HG03060 (cell line): Measurements from ENCODE around the gene GXYLT1.
"Not testable (repeated sequence)": the region's sequence is repeated elsewhere in the genome, so short reads cannot be mapped to it uniquely, and the experiment has no call there.

ENCODE experiments used
- ATAC-seq: cut with Tn5 transposase; IDR thresholded peaks from one replicate; pipeline ENCODE4 v1.9.1; 2021; ENCODE audit warnings: low read depth, moderate number of reproducible peaks; ENCODE audit not compliant: unreplicated experiment

GXYLT1 gene

DNA sequence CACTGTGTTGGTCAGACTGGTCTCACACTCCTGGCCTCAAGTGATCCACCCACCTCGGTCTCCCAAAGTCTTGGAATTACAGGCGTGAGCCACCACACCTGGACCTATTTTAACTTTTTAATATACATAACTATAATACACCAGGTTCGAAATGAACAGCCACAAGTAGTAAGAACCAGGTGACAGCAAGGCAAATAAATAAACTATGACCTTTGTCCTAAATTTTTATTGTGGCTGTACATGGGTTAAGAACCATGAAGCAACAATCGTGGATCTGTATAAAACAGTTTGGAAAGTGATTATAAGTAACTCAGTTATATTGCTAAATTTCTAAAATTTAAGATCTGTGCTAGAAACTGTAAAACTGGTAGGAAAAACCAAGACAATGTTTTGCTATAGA lies 41.5 kb downstream of the GXYLT1 start:
- no peak for ATAC-seq

DNA sequence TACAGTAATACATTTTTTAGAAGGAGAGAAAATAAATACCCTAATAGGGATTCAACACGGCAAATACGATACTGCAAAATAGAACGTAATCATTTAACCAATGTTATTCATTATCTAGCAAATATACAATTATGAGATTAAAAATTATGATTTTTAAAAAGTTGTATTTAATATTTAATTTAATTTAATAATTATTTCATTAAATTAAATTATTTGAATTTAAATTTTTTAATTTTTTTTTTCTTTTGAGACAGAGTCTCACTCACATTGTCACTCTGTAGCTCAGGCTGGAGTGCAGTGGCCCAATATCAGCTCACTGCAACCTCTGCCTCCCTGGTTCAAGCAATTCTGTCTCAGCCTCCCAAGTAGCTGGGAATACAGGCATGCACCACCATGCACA lies 42.0 kb downstream of the GXYLT1 start:
- no peak for ATAC-seq

DNA sequence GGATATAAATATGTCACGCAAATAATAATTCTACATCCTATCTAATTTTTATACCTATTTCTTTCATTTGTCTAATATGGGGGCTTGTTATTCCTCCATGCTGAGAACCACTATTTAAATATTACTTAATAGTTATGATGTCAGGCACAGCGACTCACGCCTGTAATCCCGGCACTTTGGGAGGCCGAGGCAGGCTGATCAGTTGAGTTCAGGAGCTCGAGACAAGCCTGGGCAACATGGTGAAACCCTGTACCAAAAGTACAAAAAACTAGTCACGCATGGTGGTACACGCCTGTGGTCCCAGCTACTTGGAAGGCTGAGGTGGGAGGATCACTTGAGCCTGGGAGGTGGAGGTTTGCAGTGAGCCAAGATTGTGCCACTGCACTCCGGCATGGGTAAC lies 45.2 kb downstream of the GXYLT1 start:
- ATAC-seq, result no peak

DNA sequence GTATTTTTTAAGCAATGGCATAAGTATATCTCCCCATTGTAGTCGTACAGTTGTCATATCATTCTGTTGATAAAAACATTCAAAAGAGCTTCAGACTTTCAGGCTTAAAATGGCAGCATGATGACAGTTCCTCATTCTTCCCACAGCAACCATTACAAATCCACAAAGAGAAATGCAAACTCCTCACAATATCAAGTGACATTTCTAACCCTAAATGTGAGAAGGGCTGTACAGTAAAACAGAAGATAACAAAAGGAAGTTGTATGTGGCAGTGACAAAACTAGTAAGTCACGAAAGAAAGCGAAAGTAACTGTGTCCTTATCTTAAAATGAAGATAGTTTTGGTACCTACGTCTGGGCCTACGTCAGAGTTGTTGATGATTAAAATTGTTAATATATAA lies 46.7 kb downstream of the GXYLT1 start:
- peak; percentile 79 for ATAC-seq

DNA sequence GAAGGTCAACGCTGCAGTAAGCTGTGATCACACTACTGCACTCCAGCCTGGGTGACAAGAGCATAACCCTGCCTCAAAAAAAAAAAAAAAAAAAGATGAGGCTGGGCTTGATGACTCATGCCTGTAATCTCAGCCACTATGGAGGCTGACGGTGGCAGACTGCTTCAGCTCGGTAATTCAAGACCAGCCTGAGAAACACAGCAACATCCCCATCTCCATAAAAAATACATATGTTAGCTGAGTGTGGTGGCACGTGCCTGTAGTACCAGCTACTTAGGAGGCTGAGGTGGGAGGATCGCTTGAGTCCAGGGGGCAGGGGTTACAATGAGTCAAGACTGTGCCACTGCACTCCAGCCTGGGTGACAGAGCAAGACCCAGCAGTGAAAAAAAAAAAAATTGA lies 50.4 kb downstream of the GXYLT1 start:
- ATAC-seq, result no peak

DNA sequence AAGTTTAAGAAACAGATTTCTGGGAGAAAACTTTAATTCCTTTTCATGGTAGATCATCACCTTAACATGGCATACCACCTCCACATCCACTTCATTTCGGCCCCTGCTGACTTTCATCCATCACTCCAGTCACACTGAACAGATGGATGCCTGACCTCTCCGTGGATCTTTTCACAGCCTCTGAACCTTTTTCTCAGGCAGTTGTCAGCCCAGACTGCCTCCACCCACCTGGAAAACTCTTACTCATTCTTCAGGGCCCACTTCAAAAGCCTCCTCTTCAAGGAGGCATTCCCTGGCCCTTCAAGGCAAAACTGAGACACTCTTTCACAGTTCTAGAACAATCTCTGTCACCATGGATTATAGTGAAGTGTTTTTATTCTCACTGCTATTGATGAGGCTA lies 52.9 kb downstream of the GXYLT1 start:
- ATAC-seq, result no peak

DNA sequence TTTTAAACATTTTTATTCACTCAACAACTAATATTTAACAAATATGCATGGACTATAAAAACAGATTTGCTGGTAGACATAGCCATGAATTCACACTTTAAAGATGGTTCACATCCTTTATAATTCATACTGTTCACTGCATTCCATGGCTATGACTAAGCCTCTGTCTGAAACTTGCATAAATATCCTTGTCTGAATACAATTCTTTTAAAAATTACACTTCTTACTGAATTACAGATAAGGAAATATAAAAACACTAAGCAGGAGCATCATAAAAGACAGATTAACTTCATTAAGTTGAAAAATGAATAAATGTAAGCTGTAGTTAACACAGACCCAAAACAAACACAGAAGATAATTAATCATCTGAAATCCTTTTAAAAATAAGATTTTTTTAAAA lies 53.8 kb downstream of the GXYLT1 start:
- ATAC-seq, result no peak

DNA sequence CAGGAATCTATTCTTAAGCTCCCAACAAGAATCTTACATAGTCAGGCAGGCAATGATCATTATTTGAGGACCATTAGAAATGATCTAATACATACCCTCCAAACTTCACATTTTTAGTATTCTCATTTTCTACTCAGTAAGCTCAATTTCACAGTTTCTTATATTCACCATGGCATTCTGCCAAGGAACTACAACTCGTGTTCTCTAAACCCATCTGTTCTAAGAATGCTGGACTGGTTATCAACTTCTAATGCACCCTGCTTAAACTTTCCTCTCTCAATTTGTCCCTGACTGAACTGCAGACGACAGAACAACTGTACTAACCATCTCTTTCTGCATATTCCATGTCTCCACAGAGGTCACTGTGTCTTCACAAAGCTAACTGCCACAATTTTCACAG lies 58.6 kb downstream of the GXYLT1 start:
- ATAC-seq, result no peak

DNA sequence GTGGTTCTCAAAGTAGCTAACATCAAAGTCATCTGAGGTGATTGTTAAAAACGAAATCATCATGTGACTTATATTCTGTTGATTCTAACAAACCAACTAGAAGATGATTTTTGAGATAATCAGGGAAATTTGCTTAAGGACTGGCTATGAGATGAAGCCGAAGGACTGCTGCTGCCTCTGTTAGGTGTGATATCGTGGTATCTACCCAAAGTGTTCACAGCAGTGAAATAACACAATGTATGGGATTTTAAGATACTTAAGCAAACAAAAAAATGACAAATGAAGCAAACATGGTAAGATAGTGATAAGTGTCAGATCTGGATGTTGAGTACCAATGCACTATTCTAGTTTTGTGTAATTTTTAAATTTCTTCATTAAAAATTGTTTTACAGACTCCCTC lies 59.1 kb downstream of the GXYLT1 start:
- ATAC-seq, result no peak

DNA sequence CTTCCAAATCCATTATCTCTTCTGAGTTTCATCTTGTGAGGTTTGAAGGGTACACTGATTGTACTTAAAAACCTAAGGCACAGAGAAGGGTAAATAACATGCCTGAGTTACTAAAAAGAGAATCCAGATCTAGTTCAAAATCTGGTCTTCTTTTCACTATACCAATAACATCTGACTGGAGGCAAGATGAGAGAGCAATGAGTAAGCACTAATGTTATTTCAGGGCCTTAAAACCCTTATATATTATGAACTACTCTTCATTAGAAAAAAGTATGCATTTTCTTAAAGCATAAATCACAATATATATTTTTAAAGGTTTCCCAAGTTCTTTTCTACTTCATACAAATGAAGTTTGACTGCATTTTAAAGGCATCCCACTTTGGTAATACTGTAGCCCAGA lies 60.2 kb downstream of the GXYLT1 start:
- ATAC-seq, result no peak

DNA sequence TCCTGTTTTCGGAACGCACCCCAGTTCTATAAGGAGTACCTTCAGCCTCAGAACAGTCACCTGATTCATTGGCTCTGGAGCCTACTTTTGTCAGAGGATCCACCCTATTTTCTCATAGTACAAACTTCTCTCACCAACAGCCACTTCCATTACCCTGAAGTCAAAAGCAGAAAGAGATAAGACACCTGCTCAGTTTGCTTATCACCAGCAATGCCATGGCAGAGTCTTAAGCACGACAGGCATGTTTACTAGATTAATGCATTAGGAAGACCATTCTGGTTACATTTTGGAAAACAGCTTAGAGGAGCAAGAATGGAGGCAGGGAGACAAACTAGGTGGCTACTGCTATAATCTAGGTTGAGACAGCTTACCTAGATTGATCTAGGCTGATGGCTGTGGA lies 67.7 kb downstream of the GXYLT1 start:
- ATAC-seq, result no peak

DNA sequence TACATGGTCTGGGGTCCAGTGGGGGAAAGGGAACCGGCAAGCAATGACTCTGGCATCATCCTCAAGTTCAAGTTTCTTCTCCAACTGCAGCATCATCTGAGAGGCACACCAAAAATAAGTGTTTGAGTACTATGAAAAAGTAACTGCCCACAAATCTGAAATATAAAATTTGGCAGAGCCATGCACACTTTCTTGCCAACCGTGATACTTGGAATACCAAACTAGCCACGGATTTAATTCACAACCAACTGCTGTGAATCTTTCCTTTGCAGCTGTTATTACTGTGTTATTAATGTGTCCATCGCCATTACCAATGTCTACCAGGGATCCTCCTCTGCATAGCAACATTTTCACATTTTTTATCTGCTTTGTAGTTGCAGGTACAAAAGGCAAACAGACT lies 74.6 kb downstream of the GXYLT1 start:
- no peak for ATAC-seq

DNA sequence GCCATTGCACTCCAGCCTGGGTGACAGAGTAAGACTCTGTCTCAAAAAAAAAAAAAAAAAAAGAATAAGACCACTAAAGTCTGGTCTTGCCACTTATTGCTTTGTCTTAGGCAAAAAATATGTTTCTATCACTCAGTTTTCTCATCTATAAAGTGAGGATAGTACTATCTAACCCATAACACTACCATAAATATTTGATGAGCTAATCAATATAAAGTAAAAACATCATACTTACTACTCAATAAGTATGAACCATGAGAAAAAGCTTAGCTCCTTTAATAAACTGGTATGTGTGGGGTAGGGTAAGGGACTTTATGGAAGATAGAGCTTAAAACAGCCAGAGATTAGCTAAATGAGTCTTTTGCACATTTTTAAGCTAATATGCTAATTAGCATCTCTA lies 85.5 kb downstream of the GXYLT1 start:
- ATAC-seq, result no peak

DNA sequence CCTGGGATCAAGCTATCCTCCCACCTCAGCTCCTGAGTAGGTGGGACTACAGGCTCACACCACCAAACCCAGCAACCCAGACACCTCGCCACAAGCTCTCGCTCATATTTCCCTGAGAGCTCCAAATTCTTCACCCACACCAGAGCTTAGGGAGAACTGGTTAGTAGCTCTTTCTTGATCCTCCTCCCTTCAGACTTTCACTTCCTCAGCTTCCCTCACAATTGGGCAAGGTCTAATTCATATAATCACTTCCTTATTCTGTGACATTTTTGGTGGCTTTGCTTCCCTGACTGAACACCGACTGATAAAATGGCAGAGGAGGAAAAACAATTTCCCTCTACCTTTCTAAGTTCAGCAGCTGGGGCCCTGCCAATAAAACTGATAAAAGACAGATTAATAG lies 88.5 kb downstream of the GXYLT1 start:
- ATAC-seq, result peak; percentile 75

DNA sequence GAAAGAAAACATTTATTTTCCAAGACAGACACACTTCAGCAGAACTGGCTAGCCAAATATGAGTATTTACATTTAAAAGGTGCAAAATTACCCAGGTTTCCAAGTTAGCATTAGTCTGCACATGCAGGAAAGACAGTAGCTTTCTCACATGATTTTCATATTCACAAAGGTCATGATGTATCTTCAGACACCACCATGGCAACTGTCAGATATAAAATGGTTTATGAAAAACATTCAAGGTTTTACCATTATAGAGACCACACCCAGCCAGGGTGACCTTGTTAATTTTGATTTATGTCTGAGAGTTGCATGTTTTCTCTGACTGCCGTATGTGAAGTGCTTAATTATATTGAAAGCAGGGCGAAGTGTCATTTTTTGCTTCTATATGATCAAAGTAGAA lies 91.2 kb downstream of the GXYLT1 start:
- no peak for ATAC-seq

DNA sequence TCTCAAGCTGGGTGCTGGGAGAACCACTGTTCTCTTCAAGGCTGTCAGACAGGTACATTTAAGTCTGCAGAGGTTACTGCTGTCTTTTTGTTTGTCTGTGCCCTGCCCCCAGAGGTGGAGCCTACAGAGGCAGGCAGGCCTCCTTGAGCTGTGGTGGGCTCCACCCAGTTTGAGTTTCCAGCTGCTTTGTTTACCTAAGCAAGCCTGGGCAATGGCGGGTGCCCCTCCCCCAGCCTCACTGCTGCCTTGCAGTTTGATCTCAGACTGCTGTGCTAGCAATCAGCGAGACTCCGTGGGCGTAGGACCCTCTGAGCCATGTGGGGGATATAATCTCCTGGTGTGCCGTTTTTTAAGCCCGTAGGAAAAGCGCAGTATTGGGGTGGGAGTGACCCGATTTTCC lies 95.7 kb downstream of the GXYLT1 start:
- ATAC-seq, result not testable (repeated sequence)

DNA sequence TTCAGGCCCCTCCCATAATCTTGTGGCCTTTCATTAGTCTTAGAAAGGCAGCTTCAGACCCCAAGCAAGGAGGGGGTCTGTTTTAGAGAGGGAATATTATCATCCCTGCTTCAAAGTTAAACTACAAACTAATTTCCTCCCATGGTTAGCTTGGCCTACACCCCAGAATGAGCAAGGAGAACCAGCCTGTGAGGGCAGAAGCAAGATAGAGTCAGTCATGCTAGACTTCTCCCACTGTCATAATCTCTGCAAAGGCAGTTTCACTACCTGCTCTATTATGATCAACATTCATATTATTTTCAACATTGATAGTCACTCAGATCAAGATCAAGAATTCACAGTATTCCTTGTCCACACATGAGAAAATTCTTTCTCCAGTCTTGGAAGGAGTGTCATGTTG lies 105.1 kb downstream of the GXYLT1 start:
- no peak for ATAC-seq

DNA sequence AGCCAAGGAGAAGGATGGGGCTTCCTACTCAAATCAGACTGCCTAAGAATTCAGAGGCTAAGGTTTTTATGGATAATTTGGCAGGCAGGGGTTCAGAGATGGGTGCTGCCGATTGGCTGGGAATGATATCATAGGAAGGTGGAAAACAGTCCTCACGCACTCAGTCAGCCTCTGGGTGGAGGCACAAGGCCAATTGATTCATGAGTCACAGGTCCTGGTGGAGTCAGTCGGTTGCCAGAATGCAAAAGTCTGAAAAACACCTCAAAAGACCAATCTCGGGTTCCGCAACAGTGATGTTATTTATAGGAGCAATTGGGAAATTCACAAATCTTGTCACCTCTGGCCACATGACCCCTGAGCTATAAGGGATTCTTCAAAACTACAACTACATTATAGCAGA lies 105.5 kb downstream of the GXYLT1 start:
- no peak for ATAC-seq

DNA sequence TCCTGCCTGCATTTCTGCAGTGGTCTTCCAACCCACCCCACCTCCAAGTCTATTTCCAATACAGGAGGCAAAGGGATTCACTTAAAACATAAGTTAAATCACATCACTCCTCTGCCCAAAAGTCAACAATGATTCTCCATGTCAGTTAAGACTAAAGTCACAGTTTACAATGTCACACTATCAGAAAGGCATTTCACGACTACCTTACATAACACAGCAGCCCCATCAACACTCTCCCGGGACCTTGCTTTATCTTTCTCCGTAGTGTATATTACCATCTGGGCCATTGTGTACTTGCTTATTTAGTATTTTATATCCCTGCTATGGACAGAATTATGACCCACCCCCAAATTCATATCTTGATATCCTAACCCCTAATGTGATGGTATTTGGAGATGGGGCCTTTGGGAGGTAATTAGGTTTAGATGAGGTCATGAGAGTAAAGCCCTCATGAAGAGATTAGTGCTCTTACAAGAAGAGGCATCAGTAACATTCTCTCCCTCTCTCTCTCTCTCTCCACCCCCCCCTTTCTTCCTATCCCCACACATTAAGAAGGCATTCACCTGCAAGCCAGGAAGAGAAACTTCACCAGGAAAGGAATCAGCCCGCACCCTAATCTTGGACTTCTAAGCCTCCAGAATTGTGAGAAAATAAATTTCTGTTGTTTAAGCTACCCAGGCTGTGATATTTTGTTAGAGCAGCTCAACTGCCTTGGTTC lies 112.7 kb downstream of the GXYLT1 start:
- ATAC-seq, result no peak
